Stimulated activated CD4-positive, alpha-beta T cell treated with anti-CD3 and anti-CD28 coated beads, Interleukin-4, amount 100 ng/mL, for 1 hour (primary cell): ENCODE measurements around the gene NPEPL1.
"Not testable (repeated sequence)": the region's sequence is repeated elsewhere in the genome, so short reads cannot be mapped to it uniquely, and the experiment has no call there.

ENCODE experiments used
- DNase-seq: peaks from one replicate; pipeline ENCODE4 v3.0.0-alpha.2; 2020

Gene NPEPL1

DNA sequence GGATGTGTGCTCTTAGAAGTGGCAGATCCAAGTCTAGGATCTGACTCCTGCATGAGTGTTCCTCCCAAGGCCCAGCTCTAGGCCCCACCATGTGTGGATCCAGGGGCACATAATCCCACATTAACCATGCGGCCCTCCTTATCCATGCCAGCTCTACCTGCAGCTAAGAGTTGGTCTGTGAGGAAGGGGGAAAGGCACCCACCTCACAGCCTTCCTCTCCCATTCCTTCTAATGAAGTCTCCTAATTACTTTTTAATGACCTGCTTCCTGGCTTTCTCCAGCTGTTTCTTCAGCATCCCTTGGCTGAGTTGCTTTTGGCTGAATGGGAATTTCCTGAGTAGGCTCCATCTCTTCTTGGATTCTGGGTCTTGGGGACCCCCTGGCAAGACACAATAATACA lies 52.2 kb downstream of the NPEPL1 start:
- no peak for DNase-seq

DNA sequence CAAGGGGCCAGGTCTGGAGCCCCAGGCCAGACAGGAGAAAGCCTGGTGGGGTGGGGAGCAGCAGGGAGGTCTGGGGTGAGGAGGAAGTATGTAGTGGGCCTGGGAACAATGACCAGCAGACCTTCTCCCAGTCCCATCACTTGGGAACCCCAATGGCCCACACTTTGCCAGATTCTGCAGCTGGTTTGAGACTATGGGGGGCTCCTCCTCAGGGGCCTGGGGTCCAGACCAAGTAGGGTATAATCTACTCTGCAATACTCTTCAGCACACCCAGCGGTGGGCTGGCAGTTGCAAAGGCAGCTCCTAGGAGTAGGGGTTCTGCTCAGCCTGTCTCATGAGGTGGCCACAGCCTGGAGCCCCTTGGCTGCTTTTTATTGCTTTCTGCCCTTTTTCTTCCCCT lies 52.8 kb downstream of the NPEPL1 start:
- no peak for DNase-seq

DNA sequence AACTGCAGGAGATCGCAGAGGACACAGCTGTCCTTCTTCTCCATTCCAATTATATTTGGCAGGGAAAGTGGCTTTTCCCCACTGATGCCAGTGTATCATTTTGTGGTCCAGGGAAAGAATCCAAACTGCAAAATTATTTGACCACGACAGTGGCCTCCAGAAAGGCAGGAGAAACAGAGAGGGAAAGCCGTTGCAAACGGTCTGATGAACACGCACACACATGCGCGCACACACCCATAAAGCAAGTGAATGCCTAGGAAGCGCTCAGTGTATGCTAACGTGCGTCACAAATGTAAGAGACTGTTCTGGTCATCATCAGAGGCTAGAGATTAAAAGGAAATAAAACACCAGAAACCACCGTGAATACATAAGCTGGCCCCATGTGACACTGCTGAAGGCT lies 54.0 kb downstream of the NPEPL1 start:
- no peak for DNase-seq

GRCh38 chr20:58747211-58747610 lies 54.6 kb downstream of the NPEPL1 start:
- DNase-seq, result no peak

- no peak for DNase-seq
Observed at GRCh38 chr20:58748618-58749017, 56.0 kb downstream of the NPEPL1 start.

DNA sequence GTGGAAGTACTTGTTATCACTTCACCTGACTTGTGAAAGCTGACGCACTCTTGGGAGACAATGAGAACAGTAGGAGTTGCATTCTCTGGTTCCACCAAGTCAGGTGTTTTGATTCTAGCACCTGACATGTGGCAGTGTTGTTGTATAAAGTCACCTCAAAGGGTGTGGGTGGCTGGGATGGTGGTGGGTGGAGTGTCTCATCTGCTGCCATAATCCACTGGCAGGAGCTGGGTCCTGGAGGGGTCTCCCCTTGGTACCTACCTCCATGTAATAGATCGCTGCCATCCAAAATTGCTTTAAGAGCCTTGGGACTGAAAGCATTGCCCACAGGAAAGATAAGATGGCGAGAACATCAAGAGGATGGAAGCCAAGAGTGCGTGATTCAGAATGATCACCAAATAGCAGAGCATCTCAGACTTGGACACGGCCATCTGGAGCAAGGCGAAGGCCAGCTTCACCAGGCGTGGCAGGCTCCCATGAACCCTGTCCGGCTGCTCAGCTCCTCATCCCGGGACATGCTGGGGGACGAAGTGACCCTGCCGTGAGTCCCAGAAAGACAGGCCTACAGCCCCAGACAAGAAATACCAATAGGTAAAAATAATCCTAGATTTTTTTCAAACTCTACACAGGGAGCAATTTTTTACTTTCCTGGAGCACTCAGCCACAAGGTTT lies 56.6 kb downstream of the NPEPL1 start:
- no peak for DNase-seq

- no peak for DNase-seq
Observed at GRCh38 chr20:58749979-58750378, 57.4 kb downstream of the NPEPL1 start.

DNA sequence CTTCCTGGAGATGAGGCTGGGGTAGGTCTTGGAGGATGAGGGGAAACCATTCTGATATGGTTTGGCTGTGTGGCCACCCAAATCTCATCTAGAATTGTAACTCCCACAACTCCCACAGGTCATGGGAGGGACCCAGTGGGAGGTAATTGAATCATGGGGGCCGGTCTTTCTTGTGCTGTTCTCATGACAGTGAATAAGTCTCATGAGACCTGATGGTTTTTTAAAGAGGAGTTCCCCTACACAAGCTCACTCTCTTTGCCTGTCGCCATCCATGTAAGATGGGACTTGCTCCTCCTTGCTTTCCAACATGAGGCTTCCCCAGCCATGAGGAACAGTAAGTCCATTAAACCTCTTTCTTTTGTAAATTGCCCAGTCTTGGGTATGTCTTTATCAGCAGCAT lies 58.1 kb downstream of the NPEPL1 start:
- not testable (repeated sequence) for DNase-seq

DNA sequence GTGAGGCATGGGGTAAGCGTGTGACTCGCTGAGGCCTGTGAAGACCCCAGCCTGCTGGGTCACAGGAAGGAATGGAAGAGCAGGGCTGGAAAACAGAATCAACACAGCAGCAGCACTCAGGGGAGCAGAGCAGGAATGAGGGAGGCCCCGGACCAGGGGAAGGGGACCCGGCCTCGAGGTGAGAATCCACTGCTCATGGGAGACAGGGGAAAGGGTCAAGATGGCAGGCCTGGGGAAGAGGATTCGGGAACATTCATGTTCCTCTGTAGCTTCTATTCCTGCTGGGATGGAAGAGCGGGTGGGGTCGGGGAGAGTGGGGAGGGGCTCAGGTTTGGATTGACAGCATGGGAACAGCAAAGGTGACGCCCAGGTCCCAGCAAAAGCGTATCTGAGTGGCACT lies 59.4 kb downstream of the NPEPL1 start:
- no peak for DNase-seq

- no peak for DNase-seq
Observed at GRCh38 chr20:58752565-58752964, 60.0 kb downstream of the NPEPL1 start.

DNA sequence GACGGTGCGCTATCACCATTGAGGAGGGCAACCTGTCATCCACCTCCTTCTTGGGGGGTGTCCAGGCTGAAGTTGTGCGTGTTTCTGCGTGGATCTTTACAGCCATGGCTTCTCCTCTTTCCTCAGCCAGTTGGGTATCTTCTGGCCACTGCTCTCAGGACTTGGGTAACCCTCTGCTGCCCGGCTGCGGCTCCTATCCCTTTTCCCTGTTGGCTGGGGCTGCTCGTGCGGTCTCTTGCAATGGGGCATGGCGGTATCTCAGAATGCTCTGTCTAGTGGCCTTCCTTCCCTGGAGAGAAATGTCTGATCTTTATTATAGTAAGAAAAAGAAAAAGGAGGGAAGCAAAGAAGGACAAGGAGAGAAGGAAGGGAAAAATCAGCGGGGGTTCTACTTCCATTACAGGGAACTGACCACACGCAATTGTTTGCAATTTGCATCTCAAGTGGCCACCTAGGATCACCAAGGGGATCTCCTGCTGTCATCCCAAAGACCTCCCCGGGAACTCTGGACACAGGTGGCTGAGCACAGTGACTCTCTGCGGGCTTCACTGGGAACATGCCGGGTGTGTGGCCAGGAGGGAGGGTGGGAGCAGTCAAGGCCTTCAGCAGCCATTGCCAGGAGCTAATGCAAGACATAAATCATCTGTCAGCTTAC lies 60.8 kb downstream of the NPEPL1 start:
- DNase-seq, result no peak

DNA sequence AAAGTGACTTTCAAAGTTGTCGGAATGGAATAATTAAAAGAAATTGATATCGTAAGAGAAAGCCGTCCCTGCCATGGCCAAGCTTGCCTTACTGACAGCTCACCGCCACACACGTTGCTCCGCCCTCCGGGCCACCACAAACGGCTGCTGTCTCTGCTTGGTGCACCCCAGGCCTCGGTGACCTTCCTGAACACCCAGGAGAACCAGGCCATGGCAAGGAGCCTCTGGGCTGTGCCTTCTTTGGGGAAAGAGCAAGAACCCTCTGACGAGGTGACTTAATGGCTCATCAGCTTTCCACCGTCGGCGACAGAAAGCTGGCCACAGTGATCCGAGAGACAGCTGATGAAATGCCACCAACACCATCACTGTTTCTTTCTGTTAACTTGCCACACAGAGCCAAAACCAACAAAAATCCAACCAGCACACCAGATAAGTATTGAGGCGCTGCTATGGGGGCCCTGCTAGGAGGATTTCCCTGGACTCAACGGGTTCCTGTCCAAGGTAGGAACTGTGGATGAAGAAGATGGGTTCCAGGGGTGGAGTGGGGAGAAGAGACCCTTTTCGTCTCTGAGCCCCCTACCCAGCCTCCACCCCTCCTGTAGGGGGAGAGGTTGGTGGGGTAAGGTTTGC lies 61.4 kb downstream of the NPEPL1 start:
- no peak for DNase-seq

DNA sequence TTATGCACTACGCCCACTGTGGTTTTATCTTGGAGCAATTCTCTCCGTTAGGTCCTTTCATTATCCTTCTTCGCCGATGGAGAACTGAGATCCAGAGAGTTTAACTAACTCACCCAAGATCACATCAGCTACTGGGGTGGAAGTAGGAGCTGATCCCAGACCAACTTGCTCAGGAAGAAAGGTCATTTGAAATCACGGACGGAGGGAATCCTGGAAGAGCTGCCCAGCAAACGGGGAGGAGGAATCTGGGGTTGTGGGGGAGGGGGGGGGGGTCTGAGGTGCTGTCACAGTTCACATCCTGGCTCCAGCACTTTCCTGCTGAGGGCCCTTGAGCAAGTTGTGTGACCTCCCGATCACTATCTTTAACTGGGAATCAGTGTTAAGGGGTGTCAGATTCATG lies 62.0 kb downstream of the NPEPL1 start:
- no peak for DNase-seq

GRCh38 chr20:58755062-58755697 lies 62.6 kb downstream of the NPEPL1 start:
- no peak for DNase-seq

DNA sequence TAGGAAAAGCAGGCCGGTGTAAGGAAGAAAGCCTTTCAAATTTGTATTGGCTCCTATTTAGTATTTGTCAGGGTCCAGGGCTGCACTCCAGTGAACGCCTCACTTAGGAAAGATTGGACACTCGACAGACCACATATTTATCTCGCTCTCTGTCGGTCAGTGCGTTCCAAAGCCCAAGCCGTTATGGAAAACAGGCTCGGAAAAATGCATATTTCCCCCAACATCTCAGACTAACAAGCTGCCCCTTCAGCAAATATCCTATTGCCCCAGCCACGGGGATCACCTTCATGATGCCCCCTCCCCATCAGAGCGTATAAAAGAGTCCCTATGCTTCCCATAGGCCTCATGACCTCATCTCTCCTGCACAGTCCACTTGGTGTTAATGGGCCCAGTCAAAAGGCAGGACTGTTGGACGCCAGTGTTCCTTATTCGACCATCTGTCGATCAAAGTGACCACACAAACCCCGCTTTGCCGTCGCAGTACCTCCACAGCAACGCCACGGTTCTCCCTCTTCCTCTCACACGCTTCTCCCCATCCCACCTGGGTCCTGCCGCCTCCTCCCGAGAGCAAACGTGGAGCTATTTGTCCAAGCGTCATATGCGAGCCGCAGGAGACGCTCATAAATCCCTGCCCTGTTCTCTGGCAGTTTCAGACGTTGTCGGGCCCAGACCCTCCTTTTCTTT lies 63.3 kb downstream of the NPEPL1 start:
- DNase-seq, result no peak

DNA sequence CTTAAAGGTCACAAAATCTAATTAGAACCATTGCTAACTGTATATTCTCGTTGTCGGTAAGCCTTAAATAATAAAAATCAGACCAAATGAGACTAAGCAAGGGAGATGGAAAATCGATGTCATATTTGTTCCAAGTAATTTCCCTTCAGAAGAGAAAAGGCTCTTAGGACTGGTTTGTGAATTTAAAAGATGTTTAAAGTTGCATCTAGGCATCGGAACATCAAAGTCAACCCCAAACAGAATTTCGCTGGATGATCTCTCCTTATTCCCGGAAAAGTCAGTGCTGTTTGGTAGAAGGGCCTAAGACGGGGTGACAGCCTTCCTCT lies 63.8 kb downstream of the NPEPL1 start:
- DNase-seq, result no peak

GRCh38 chr20:58757647-58758046 lies 65.0 kb downstream of the NPEPL1 start:
- not testable (repeated sequence) for DNase-seq

DNA sequence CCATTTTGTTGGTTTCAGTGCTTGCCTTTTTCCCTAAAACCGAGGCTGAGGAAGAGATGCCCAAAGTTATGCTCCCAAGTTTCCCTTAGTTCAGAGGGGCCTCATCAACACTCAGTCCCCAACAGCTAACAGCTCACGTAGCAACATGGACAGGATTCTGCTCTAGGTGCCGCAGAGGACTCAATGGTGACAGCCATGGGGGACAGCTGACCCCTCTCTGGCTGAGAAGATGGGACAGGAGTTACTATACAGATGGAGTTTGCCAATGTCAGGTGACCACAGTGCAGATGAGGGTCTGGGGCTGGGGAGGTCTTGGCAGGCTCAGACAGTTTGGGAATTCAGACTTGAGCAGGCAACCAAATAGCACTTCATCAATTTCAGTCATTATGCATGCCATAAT lies 67.3 kb downstream of the NPEPL1 start:
- no peak for DNase-seq

- no peak for DNase-seq
Observed at GRCh38 chr20:58760856-58761255, 68.3 kb downstream of the NPEPL1 start.

DNA sequence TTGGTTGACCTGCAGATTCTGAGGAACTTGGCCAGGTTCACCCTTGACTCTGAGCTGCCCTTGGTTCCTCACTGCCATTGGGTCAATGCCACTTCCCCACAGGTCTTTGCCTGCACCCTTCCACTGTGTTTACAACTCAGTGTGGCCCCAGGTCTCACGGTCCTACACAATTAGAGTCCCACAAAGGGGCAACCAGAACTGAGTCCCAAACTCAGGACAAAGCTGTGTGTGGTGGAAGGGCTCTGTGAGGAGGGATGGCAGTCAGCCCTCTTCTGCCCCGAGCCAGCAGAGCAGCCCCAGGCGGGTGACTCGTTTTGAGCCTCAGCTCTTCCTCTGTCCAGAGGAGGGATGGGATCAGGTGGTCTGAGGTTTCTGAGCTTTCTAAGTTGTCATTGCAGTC lies 69.5 kb downstream of the NPEPL1 start:
- no peak for DNase-seq

DNA sequence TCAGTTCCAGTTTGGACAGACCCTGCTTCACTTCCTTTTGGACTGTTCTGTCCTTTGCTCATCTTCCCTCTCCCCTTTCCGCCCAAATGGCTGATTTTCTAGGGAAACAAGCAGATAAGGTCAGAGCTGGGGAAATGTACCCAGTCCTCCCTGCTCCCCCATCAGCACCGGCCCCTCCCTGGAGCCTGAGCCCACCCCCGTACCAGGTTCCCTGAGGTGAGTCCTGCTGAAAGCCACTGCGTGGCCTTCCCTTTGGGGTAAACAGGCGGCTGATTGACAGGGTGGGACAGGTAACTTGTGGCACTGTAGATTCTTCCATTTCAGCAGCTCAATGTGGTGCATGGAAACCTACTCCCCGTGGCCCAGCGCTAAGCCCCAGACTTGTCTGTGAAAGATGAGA lies 70.5 kb downstream of the NPEPL1 start:
- no peak for DNase-seq
